HepG2 (cell line): Measurements from ENCODE around the gene OTUD7B. TPM values are rescaled to one million over a fixed set of nuclear protein-coding genes. Genes with fewer than 3 reads are reported as not detected.

Experiments
- AKAP8 ChIP-seq: sonication (generic); formaldehyde crosslinking; IDR thresholded peaks from 2 replicates; pipeline ENCODE4 v1.5.1; 2020; ENCODE audit warnings: mild to moderate bottlenecking, missing genetic modification reagents
- BRD4 ChIP-seq: sonication (generic); formaldehyde crosslinking; IDR thresholded peaks from 2 replicates; pipeline ENCODE4 v1.4.0; 2020; ENCODE audit warnings: missing genetic modification reagents
- BRF2 ChIP-seq: sonication (generic); formaldehyde crosslinking; IDR thresholded peaks from 2 replicates; pipeline ENCODE4 v1.8.1; 2022; ENCODE audit warnings: mild to moderate bottlenecking, missing genetic modification reagents
- DR1 ChIP-seq: sonication (generic); formaldehyde crosslinking; IDR thresholded peaks from 2 replicates; pipeline ENCODE4 v1.8.0; 2021; ENCODE audit warnings: mild to moderate bottlenecking, missing genetic modification reagents, inconsistent platforms
- ELF1 ChIP-seq: sonication (generic); formaldehyde crosslinking; IDR thresholded peaks from 2 replicates; pipeline ENCODE4 v1.4.0; 2020; ENCODE audit warnings: missing genetic modification reagents
- FOXJ3 ChIP-seq: sonication (generic); formaldehyde crosslinking; IDR thresholded peaks from 2 replicates; pipeline ENCODE4 v1.4.0; 2020; ENCODE audit warnings: missing genetic modification reagents, mild to moderate bottlenecking, borderline replicate concordance
- HDAC6 ChIP-seq: fragments of 200-600 bp; sonication (generic); IDR thresholded peaks from 2 replicates; pipeline ENCODE4 v1.7.0; 2017; ENCODE audit warnings: mild to moderate bottlenecking, antibody characterized with exemption, low read length, low read depth
- MAF1 ChIP-seq: sonication (generic); formaldehyde crosslinking; IDR thresholded peaks from 2 replicates; pipeline ENCODE4 v1.5.0; 2020; ENCODE audit warnings: missing genetic modification reagents, borderline replicate concordance
- NFKBIZ ChIP-seq: IDR thresholded peaks from 2 replicates; pipeline ENCODE4 v1.6.1; 2018; ENCODE audit warnings: missing genetic modification reagents, missing compliant biosample characterization
- NFRKB ChIP-seq: fragments of 450-650 bp; IDR thresholded peaks from 2 replicates; pipeline ENCODE4 v1.6.1; 2017
- RBM39 ChIP-seq: fragments of 200-400 bp; formaldehyde crosslinking; IDR thresholded peaks from one replicate; pipeline ENCODE4 v1.6.1; 2018; ENCODE audit warnings: antibody characterized with exemption, mild to moderate bottlenecking, low read depth, low read length; ENCODE audit not compliant: poor library complexity, severe bottlenecking
- TBL1XR1 ChIP-seq: fragments of 150-350 bp; IDR thresholded peaks from 2 replicates; pipeline ENCODE4 v1.6.1; 2014; ENCODE audit warnings: borderline replicate concordance, low read length; ENCODE audit not compliant: partially characterized antibody
- TFE3 ChIP-seq: IDR thresholded peaks from 2 replicates; pipeline ENCODE4 v1.6.1; 2016
- ZMYM4 ChIP-seq: sonication (generic); formaldehyde crosslinking; IDR thresholded peaks from 2 replicates; pipeline ENCODE4 v1.8.1; 2023; ENCODE audit warnings: mild to moderate bottlenecking, missing genetic modification reagents
- ZNF136 ChIP-seq: sonication (generic); formaldehyde crosslinking; IDR thresholded peaks from 2 replicates; pipeline ENCODE4 v1.8.1; 2022; ENCODE audit warnings: low read depth, mild to moderate bottlenecking, moderate library complexity, missing genetic modification reagents
- ZNF407 ChIP-seq: sonication (generic); formaldehyde crosslinking; IDR thresholded peaks from one replicate; pipeline ENCODE4 v1.5.1; 2020; ENCODE audit warnings: mild to moderate bottlenecking, missing genetic modification reagents; ENCODE audit errors: not compliant biosample characterization
- ZNF589 ChIP-seq: sonication (generic); formaldehyde crosslinking; conservative IDR thresholded peaks from 2 replicates; pipeline ENCODE4 v1.8.0; 2022; ENCODE audit warnings: mild to moderate bottlenecking, moderate library complexity, missing genetic modification reagents
- polyA plus RNA-seq, 8 experiments: library from polyadenylated mRNA; depleted of rRNA in 3 of 8; stranded (reverse) in 7 of 8; unstranded in 1 of 8; fragments of >200 nt; fragmentation: Illumina TruSeq in 4 of 8; extraction: Trizol in 4 of 8; gene quantifications; 2 replicates each; pipeline versions ENCODE4 v1.2.1 to v1.2.3, GENCODE V29; 2011 to 2016; ENCODE audit warnings: low read depth in 4 of 8, missing spikeins in 1 of 8, mixed read lengths in 1 of 8; ENCODE audit not compliant: insufficient read depth in 1 of 8
- total RNA-seq, 5 experiments: library from RNA; depleted of rRNA; stranded (reverse); fragments of >200 nt; fragmentation: Illumina TruSeq; extraction: Trizol; gene quantifications; 2 replicates each; pipeline ENCODE4 v1.2.3, GENCODE V29; 2016; ENCODE audit warnings: low read depth in 1 of 5

The OTUD7B gene
- total and polyA plus RNA-seq, 2 of the 13 experiments (the other 11 are each of a cell fraction or from before 2014, with no cell fraction given) = 5.1 to 11.2 TPM

GRCh38 chr1:149899460-149900284 is 110.9 kb downstream of the OTUD7B start, which contains the start of gene BOLA1 (continued):
- TF ChIP-seq FOXJ3 (CRISPR knock-in tag) (no peak), RBM39 (no peak), DR1 (CRISPR knock-in tag) (peak; percentile 33; the same call in 1 of the 2 replicates), ZNF589 (no peak), TFE3 (CRISPR knock-in tag) (peak; percentile 69), MAF1 (no peak), ELF1 (CRISPR knock-in tag) (peak; percentile 80), BRF2 (CRISPR knock-in tag) (no peak), ZNF407 (CRISPR knock-in tag) (no peak), HDAC6 (no peak), ZMYM4 (no peak), TBL1XR1 (no peak), NFRKB (no peak), BRD4 (no peak), AKAP8 (no peak), NFKBIZ (CRISPR knock-in tag) (no peak), ZNF136 (CRISPR knock-in tag) (no peak)
